Bronchial epithelial cell (primary cell): Measurements from ENCODE around the gene KAZN. TPM values are rescaled to one million over a fixed set of nuclear protein-coding genes. Genes with fewer than 3 reads are reported as not detected.

ENCODE experiments used
- DNase-seq: peaks from one replicate; pipeline ENCODE4 v3.0.0-alpha.2; 2010; ENCODE audit warnings: low read depth
- FAIRE-seq: peaks from 2 replicates; lab custom pipeline; 2011; peaks lifted over from hg19 to GRCh38; lab: Jason Lieb, UNC
- H3K27me3 ChIP-seq: 2 replicates; pipeline ENCODE4 v1.5.1; 2011; ENCODE audit warnings: low read length; ENCODE audit not compliant: control insufficient read depth, insufficient read depth
- H3K36me3 ChIP-seq: 2 replicates; pipeline ENCODE4 v1.5.1; 2011; ENCODE audit warnings: low read length; ENCODE audit not compliant: control insufficient read depth, insufficient read depth
- H3K4me3 ChIP-seq: 2 replicates; pipeline ENCODE4 v1.5.1; 2011; ENCODE audit warnings: mild to moderate bottlenecking, low read depth, low read length, control low read depth
- CTCF ChIP-seq: IDR thresholded peaks from 2 replicates; pipeline ENCODE4 v1.5.1; 2011; ENCODE audit warnings: mild to moderate bottlenecking, moderate library complexity, low read length, control low read depth, inconsistent platforms; ENCODE audit not compliant: insufficient read depth, severe bottlenecking
- total RNA-seq: library from RNA; depleted of rRNA; stranded (reverse); fragments of >200 nt; gene quantifications from 2 replicates; pipeline ENCODE4 v1.2.1, GENCODE V29; 2014

Gene KAZN
- total RNA-seq, 1 donor from 2014 or later, result 4.7 TPM

GRCh38 chr1:14896381-14897079, 298.0 kb downstream of the KAZN start:
- TF ChIP-seq CTCF, result no peak
- H3K27me3 ChIP-seq, result no peaks in the 10 kb centered on the region
- no peaks in the 10 kb centered on the region for H3K36me3 ChIP-seq
- H3K4me3 ChIP-seq, result no peak overlapping the region
- FAIRE-seq (no peak), DNase-seq (no peak)

GRCh38 chr1:14897080-14897449, 298.6 kb downstream of the KAZN start:
- Histone ChIP-seq H3K36me3 (no peaks in the 10 kb centered on the region), H3K27me3 (no peaks in the 10 kb centered on the region), H3K4me3 (no peak overlapping the region)
- no peak for TF ChIP-seq CTCF
- FAIRE-seq (no peak), DNase-seq (no peak)

GRCh38 chr1:14897547-14897946, 299.1 kb downstream of the KAZN start:
- no peak overlapping the region for H3K4me3 ChIP-seq
- H3K36me3 ChIP-seq, result no peaks in the 10 kb centered on the region
- DNase-seq (no peak), FAIRE-seq (no peak)
- no peaks in the 10 kb centered on the region for H3K27me3 ChIP-seq
- no peak for TF ChIP-seq CTCF

- Histone ChIP-seq H3K36me3 (no peaks in the 10 kb centered on the region), H3K4me3 (no peak overlapping the region), H3K27me3 (no peaks in the 10 kb centered on the region)
- TF ChIP-seq CTCF, result no peak
- DNase-seq (no peak), FAIRE-seq (no peak)
Observed at GRCh38 chr1:14897997-14898645, 299.6 kb downstream of the KAZN start.

GRCh38 chr1:14899686-14900085, 301.2 kb downstream of the KAZN start:
- TF ChIP-seq CTCF, result no peak
- no peaks in the 10 kb centered on the region for H3K27me3 ChIP-seq
- DNase-seq (no peak), FAIRE-seq (peak; percentile 90)
- H3K4me3 ChIP-seq, result no peak overlapping the region
- H3K36me3 ChIP-seq, result no peaks in the 10 kb centered on the region
